ENCODE results near the gene ENTREP1. TPM values are rescaled to one million over a fixed set of nuclear protein-coding genes. Genes with fewer than 3 reads are reported as not detected.
"Not testable (repeated sequence)": the region's sequence is repeated elsewhere in the genome, so short reads cannot be mapped to it uniquely, and the experiment has no call there.

ENTREP1 gene
- total and polyA plus RNA-seq, 4 donors = 0.07 to 0.33 (median 0.12) TPM

DNA sequence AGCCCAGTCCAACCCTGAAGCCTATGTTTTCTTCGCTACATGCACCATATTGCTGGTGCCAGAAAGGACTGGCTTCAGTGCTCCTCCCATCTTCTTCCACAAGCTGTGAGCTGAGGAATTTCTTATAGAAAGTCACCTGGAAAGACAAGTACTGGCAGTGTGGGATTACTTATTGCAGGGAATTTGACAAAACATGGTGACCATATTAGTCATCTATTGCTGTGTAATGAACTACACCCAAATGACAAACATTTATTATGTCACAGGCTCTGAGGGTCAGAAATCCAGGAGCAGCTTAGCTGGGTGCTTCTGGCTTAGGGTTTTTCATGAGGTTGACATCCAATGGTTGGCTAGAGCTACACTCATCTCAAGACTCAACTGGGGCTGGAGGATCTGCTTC, 75.5 kb downstream of the ENTREP1 start (continued):
- TF ChIP-seq, protein P1, sequence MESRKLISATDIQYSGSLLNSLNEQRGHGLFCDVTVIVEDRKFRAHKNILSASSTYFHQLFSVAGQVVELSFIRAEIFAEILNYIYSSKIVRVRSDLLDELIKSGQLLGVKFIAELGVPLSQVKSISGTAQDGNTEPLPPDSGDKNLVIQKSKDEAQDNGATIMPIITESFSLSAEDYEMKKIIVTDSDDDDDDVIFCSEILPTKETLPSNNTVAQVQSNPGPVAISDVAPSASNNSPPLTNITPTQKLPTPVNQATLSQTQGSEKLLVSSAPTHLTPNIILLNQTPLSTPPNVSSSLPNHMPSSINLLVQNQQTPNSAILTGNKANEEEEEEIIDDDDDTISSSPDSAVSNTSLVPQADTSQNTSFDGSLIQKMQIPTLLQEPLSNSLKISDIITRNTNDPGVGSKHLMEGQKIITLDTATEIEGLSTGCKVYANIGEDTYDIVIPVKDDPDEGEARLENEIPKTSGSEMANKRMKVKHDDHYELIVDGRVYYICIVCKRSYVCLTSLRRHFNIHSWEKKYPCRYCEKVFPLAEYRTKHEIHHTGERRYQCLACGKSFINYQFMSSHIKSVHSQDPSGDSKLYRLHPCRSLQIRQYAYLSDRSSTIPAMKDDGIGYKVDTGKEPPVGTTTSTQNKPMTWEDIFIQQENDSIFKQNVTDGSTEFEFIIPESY (IDR thresholded peaks at IDR 0.05) = no peak
- no peak for TF ChIP-seq MAX (IDR thresholded peaks at IDR 0.05)
- no peak for TF ChIP-seq TAF1 (conservative IDR thresholded peaks at IDR 0.05)
- no peak for TF ChIP-seq HNF4A (conservative IDR thresholded peaks at IDR 0.05)
- no peak for TF ChIP-seq RAD21 (IDR thresholded peaks at IDR 0.05)
- TF ChIP-seq FOXA2 (IDR thresholded peaks at IDR 0.05) = no peak

GRCh38 chr9:69409936-69410335, 84.9 kb downstream of the ENTREP1 start:
- H3K9me3 ChIP-seq (ENCODE audit: control insufficient read depth in 4 of 4, low read length in 3 of 4); H3K4me1 ChIP-seq (ENCODE audit: control insufficient read depth in 4 of 4, insufficient read depth in 4 of 4, low read length in 3 of 4); H3K27ac ChIP-seq (ENCODE audit: low read depth in 1 of 2, low read length in 2 of 2); H3K4me3 ChIP-seq (ENCODE audit: low read depth in 1 of 3, low read length in 3 of 3); H3K9ac ChIP-seq (ENCODE audit: low read depth in 1 of 2, low read length in 2 of 2); DNase-seq (ENCODE audit: low spot score); H3K27me3 ChIP-seq (ENCODE audit: control insufficient read depth in 4 of 4, insufficient read depth in 4 of 4, low read length in 3 of 4); H3K36me3 ChIP-seq (ENCODE audit: control insufficient read depth in 4 of 4, insufficient read depth in 3 of 4, low read depth in 1 of 4, low read length in 3 of 4): not testable (repeated sequence)
- WGBS = 88% methylated on average over 6 of the region's 6 CpGs

DNA sequence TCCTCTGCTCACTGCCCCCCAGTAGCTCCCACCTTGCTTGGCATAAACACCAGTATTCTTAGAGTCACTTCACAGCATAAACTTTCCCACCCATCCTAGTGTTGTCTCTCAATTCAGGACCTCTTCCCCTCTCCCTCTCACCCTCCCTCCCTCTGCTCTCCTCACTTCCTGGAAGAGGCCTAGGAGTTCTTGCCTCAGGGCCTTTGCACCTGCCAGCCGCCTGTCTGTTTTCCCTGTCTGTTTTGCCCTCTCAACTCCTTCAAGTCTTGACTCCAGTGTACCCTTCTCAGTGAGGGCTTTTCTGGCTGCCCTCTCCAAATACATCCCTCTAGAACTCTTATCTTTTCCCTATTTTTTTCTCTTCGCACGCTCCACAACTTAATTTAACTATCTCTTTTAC, 86.2 kb downstream of the ENTREP1 start:
- 99% methylated on average over 3 of the region's 3 CpGs for WGBS
- DNase-seq (ENCODE audit: low spot score) = no peak
- Histone ChIP-seq H3K4me1 (ENCODE audit: control insufficient read depth in 4 of 4, insufficient read depth in 4 of 4, low read length in 3 of 4) (peaks cover 0 to 3% (median 0%) of the 10 kb centered on the region in 4 donors), H3K27me3 (ENCODE audit: control insufficient read depth in 4 of 4, insufficient read depth in 4 of 4, low read length in 3 of 4) (no peaks in the 10 kb centered on the region), H3K27ac (ENCODE audit: low read depth in 1 of 2, low read length in 2 of 2) (no peak overlapping the region), H3K4me3 (ENCODE audit: low read depth in 1 of 3, low read length in 3 of 3) (no peak overlapping the region), H3K36me3 (ENCODE audit: control insufficient read depth in 4 of 4, insufficient read depth in 3 of 4, low read depth in 1 of 4, low read length in 3 of 4) (no peaks in the 10 kb centered on the region), H3K9ac (ENCODE audit: low read depth in 1 of 2, low read length in 2 of 2) (no peak overlapping the region), H3K9me3 (ENCODE audit: control insufficient read depth in 4 of 4, low read length in 3 of 4) (no peaks in the 10 kb centered on the region)
- TF ChIP-seq FOXA1 (IDR thresholded peaks at IDR 0.05) (no peak), ATF3 (IDR thresholded peaks at IDR 0.05) (no peak), MAX (IDR thresholded peaks at IDR 0.05) (no peak), TAF1 (conservative IDR thresholded peaks at IDR 0.05) (no peak), HNF4G (IDR thresholded peaks at IDR 0.05) (no peak)
- TF ChIP-seq, protein P1 (IDR thresholded peaks at IDR 0.05) = no peak

DNA sequence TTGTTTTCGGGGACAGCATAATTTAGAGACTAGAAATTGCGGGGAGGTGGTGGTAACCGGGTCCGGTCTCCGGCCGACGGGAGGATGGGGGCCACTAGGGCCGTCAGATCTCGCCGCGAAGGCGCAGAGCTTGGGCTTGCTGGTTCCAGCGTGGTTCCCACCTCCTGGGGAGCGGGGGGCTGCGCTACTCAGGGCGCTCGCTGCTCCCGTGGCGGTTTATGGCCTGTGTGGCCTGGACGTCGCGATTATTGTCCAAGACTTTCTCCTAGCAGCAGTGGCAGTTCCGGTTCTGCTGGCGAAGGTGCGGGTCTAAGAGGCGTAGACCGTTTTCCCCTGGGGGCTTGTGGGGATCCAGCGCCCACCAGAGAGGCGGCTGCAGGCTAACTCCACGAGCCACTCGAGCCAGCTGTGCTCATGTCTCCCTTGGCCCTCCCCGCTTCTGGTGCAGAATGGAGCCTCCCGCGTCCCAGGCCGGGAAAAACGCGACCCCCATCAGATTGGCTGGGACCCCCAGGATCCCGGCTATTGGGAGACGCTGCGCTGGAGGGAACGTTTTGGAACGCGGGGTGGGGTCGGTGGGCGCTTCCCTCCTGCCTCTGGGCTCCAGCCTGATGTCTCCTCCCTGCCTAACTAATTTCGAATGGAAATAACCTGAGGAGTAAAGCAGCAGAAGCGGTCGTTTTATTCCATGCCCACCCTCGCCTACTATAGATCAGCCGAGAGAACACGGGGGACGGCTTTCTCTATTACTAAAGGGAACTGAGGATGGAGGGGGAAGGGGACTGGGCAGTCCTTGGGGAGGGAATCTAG, 87.1 kb downstream of the ENTREP1 start:
- DNase-seq (ENCODE audit: low spot score) = no peak
- Histone ChIP-seq H3K4me1 (ENCODE audit: control insufficient read depth in 4 of 4, insufficient read depth in 4 of 4, low read length in 3 of 4) (peaks cover 0 to 3% (median 0%) of the 10 kb centered on the region in 4 donors), H3K36me3 (ENCODE audit: control insufficient read depth in 4 of 4, insufficient read depth in 3 of 4, low read depth in 1 of 4, low read length in 3 of 4) (no peaks in the 10 kb centered on the region), H3K4me3 (ENCODE audit: low read depth in 1 of 3, low read length in 3 of 3) (no peak overlapping the region), H3K9ac (ENCODE audit: low read depth in 1 of 2, low read length in 2 of 2) (no peak overlapping the region), H3K27me3 (ENCODE audit: control insufficient read depth in 4 of 4, insufficient read depth in 4 of 4, low read length in 3 of 4) (no peaks in the 10 kb centered on the region), H3K27ac (ENCODE audit: low read depth in 1 of 2, low read length in 2 of 2) (no peak overlapping the region), H3K9me3 (ENCODE audit: control insufficient read depth in 4 of 4, low read length in 3 of 4) (no peaks in the 10 kb centered on the region)
- 71% methylated on average over 52 of the region's 52 CpGs for WGBS
- no peak for TF ChIP-seq TAF1 (conservative IDR thresholded peaks at IDR 0.05)
- no peak for TF ChIP-seq ATF3 (IDR thresholded peaks at IDR 0.05)
